Ovary (tissue), 9 donors: ENCODE measurements around the gene RABEPK. TPM values are rescaled to one million over a fixed set of nuclear protein-coding genes. Genes with fewer than 3 reads are reported as not detected.
"Not testable (repeated sequence)": the region's sequence is repeated elsewhere in the genome, so short reads cannot be mapped to it uniquely, and the experiment has no call there.

ENCODE experiments used
- DNase-seq, 5 donors: peaks; one replicate each; pipeline ENCODE4 v3.0.0-alpha.2; 2019 to 2020
- H3K27ac ChIP-seq, 2 donors: fragments of 200-600 bp; one replicate each; pipeline versions ENCODE4 v1.5.1 to v1.8.0; 2019 to 2022
- H3K27me3 ChIP-seq: fragments of 200-600 bp; one replicate; pipeline ENCODE4 v1.8.0; 2022
- H3K36me3 ChIP-seq: fragments of 200-600 bp; sonication (generic); one replicate; pipeline ENCODE4 v1.5.1; 2019
- H3K4me1 ChIP-seq: one replicate; pipeline ENCODE4 v1.8.1; 2013; ENCODE audit warnings: mild to moderate bottlenecking, moderate library complexity; ENCODE audit not compliant: insufficient read depth
- H3K4me3 ChIP-seq: fragments of 200-600 bp; sonication (generic); one replicate; pipeline ENCODE4 v1.5.1; 2017
- H3K9me3 ChIP-seq, 2 donors: fragments of 200-600 bp in 1 of 2; sonication (generic) in 1 of 2; one replicate each; pipeline versions ENCODE4 v1.5.1 to v1.8.1; 2013 to 2019; ENCODE audit warnings: mild to moderate bottlenecking in 1 of 2, moderate library complexity in 1 of 2
- EP300 ChIP-seq: sonication (generic); formaldehyde crosslinking; IDR thresholded peaks from one replicate; pipeline ENCODE4 v1.6.1; 2017; ENCODE audit warnings: antibody characterized with exemption
- POLR2A ChIP-seq: fragments of 450-650 bp; IDR thresholded peaks from one replicate; pipeline ENCODE4 v1.6.1; 2017; ENCODE audit warnings: antibody characterized with exemption, mild to moderate bottlenecking, moderate library complexity
- WGBS, 3 donors: extraction: QIAGEN DNeasy Blood & Tissue Kit in 1 of 3; methylation state at CpG; one replicate each; pipeline versions ENCODE4 v1.1.5 to v1.1.7; 2013 to 2017; 5-methylcytosine and 5-hydroxymethylcytosine counted together
- intact Hi-C, 4 donors: fragments of 100-400 bp; cut with DNase I; formaldehyde crosslinking; loops; one replicate each; pipeline versions ENCODE4 v1.11.0 to v1.15.1; 2022 to 2023
- polyA plus RNA-seq, 2 donors: library from polyadenylated mRNA; stranded (reverse); fragments of 200-250 nt in 1 of 2; fragments of 350-450 nt in 1 of 2; fragmentation: Illumina TruSeq in 1 of 2; extraction: RNeasy Lipid Tissue Mini Kit (QIAGEN cat#74804) in 1 of 2; gene quantifications; one replicate each; pipeline ENCODE4 v1.2.3, GENCODE V29; 2013 to 2014
- total RNA-seq, 7 donors: library from RNA; depleted of rRNA in 2 of 7; stranded (reverse); fragments of >200 nt in 2 of 7; fragmentation: NEBNext Ultra II Directional in 3 of 7; extraction: Animal tissue kit (Norgen Biotek cat#: 25700) in 3 of 7; gene quantifications; one replicate each; pipeline versions ENCODE4 v1.1.0 to v1.2.4, GENCODE V29; 2016 to 2023
- TF ChIP-seq, protein P1 (sequence below), 3 donors: fragments of 450-650 bp in 2 of 3; fragments of 200-600 bp in 1 of 3; IDR thresholded peaks; one replicate each; pipeline versions ENCODE4 v1.5.1 to v1.8.0; 2016 to 2022; ENCODE audit warnings: antibody characterized with exemption in 3 of 3, mild to moderate bottlenecking in 1 of 3
- donor health status: DM: no; HTN: no; CAD: no; lungs with moderate emphysema.
- donor health status: DM: no; HTN: no; CAD: no.
- donor health status: Bipolar disorder and iron deficiency.
- donor health status: DM: yes; HTN: yes; CAD: no.
- donor health status: DM: no; HTN: no; CAD: no.
- donor health status: DM: yes; HTN: yes; CAD: no.

The RABEPK gene
- total and polyA plus RNA-seq, 9 donors, result 7.7 to 24.4 (median 15.0) TPM

- Histone ChIP-seq H3K9me3 (no peaks in the 10 kb centered on the region), H3K4me3 (no peak overlapping the region), H3K4me1 (no peaks in the 10 kb centered on the region), H3K36me3 (no peaks in the 10 kb centered on the region), H3K27ac (no peak overlapping the region), H3K27me3 (no peaks in the 10 kb centered on the region)
- TF ChIP-seq, protein P1, sequence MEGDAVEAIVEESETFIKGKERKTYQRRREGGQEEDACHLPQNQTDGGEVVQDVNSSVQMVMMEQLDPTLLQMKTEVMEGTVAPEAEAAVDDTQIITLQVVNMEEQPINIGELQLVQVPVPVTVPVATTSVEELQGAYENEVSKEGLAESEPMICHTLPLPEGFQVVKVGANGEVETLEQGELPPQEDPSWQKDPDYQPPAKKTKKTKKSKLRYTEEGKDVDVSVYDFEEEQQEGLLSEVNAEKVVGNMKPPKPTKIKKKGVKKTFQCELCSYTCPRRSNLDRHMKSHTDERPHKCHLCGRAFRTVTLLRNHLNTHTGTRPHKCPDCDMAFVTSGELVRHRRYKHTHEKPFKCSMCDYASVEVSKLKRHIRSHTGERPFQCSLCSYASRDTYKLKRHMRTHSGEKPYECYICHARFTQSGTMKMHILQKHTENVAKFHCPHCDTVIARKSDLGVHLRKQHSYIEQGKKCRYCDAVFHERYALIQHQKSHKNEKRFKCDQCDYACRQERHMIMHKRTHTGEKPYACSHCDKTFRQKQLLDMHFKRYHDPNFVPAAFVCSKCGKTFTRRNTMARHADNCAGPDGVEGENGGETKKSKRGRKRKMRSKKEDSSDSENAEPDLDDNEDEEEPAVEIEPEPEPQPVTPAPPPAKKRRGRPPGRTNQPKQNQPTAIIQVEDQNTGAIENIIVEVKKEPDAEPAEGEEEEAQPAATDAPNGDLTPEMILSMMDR (IDR thresholded peaks at IDR 0.05), result no peak
- TF ChIP-seq EP300, result no peak
- DNase-seq, result no peak
- intact Hi-C loops, result no loop called here
- 89 to 96% (median 94%) methylated on average over 3 of the region's 3 CpGs for WGBS, 3 donors
Measured at GRCh38 chr9:125218621-125219020, 18.3 kb downstream of the RABEPK start.

DNA sequence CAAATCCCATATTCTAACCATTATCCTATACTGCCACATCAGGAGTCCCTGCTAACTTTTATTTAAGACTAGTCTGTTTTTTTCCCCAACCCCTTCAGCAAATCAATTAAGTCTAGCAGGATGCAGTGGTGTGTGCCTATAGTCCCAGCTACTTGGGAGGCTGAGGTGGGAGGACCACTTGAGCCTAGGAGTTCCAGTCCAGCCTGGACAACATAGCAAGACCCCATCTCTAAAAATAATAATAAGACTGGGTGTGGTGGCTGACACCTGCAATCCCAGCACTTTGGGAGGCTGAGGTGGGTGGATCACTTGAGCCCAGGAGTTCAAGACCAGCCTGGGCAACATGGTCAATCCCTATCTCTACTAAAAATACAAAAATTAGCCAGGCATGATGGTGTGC lies 24.5 kb downstream of the RABEPK start:
- H3K36me3 ChIP-seq, H3K27ac ChIP-seq, H3K9me3 ChIP-seq, H3K4me3 ChIP-seq, H3K4me1 ChIP-seq, intact Hi-C loops, DNase-seq, H3K27me3 ChIP-seq: not testable (repeated sequence)

DNA sequence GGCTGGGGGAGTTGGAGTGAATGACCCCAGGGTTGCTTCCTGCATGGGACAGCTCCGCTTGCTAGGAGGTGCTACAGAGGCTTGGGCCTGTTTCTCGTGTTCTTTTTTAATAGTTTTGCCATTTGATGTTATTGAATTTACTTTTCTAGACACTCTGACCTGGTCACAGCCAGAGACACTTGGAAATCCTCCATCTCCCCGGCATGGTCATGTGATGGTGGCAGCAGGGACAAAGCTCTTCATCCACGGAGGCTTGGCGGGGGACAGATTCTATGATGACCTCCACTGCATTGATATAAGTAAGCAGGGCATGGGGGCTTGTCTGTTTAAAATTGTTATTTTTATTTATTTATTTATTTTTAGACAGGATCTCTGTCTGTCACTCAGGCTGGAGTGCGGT lies 27.4 kb downstream of the RABEPK start:
- TF ChIP-seq POLR2A, result no peak
- TF ChIP-seq, protein P1 (IDR thresholded peaks at IDR 0.05), result no peak
- Histone ChIP-seq H3K4me1 (no peaks in the 10 kb centered on the region), H3K27me3 (no peaks in the 10 kb centered on the region), H3K27ac (no peak overlapping the region), H3K9me3 (no peaks in the 10 kb centered on the region), H3K4me3 (no peak overlapping the region), H3K36me3 (no peaks in the 10 kb centered on the region)
- intact Hi-C loops, result no loop called here
- WGBS, 3 donors, result 91 to 97% (median 96%) methylated on average over 6 of the region's 6 CpGs
- no peak for DNase-seq

- H3K4me3 ChIP-seq, result no peak overlapping the region
- intact Hi-C loops, result no loop called here
- WGBS, 3 donors, result 16 to 37% (median 36%) methylated on average over 3 of the region's 3 CpGs
- DNase-seq, result no peak
- H3K4me1 ChIP-seq, result peaks cover 5% of the 10 kb centered on the region
- no peaks in the 10 kb centered on the region for H3K36me3 ChIP-seq
- no peak overlapping the region for H3K27ac ChIP-seq
- H3K27me3 ChIP-seq, result no peaks in the 10 kb centered on the region
- no peaks in the 10 kb centered on the region for H3K9me3 ChIP-seq
- TF ChIP-seq, protein P1 (IDR thresholded peaks at IDR 0.05), result no peak
- TF ChIP-seq EP300 (no peak), POLR2A (no peak)
Measured at GRCh38 chr9:125233678-125234077, 33.3 kb downstream of the RABEPK start.

- intact Hi-C loops, H3K27ac ChIP-seq, H3K27me3 ChIP-seq, H3K36me3 ChIP-seq, H3K4me1 ChIP-seq, DNase-seq, H3K4me3 ChIP-seq, H3K9me3 ChIP-seq: not testable (repeated sequence)
- WGBS, 3 donors, result 90 to 92% (median 91%) methylated on average over 8 of the region's 8 CpGs
Measured at GRCh38 chr9:125234099-125234498, 33.8 kb downstream of the RABEPK start.
